NCI-H748 treated with DMSO at 0.1 percent for 48 hours (cell line): ENCODE measurements around the gene PPP3CA.
A peak's percentile ranks its signal among the peaks of the same experiment; 100 is the strongest.
"Not testable (repeated sequence)": the region's sequence is repeated elsewhere in the genome, so short reads cannot be mapped to it uniquely, and the experiment has no call there.

Experiments
- DNase-seq: peaks from one replicate; lab custom pipeline; 2025; lab: John Stamatoyannopoulos, UW

Gene PPP3CA

DNA sequence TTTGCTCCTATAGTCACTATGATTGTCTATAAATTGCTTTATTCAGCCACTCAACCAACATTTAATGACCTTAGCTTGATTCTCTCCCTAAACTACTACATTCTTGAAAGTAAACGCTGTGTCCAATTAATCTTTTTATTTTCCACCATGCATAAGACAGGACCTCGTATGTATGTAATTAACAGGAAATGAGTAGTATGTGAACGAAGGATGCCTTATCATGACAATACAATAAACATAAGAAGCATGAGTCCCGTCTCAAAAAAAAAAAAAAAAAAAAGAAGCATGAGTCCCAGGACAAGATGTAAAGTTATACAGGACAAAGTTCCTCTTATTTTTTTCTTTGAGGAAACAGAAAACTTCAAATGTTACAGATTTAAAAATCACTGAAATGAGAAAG is 92.5 kb downstream of the PPP3CA start:
- DNase-seq = no peak

DNA sequence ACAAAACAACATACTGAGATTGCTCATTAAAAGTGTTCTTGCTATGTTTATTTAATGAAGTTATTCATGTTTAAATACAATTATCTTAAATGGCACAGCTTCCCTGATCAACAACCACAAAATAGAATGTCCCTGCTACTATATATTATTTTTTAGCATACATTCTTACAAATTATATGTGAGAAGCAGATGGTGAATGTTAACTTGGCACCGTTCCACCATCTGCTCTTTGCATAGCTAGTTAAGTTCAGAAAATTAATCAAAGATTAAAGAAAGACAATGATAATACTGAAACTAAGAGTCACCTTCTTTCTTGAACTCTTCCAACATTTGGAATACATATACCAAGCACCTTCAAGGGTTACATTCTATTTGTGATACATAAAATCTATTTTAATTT is 94.2 kb downstream of the PPP3CA start:
- no peak for DNase-seq

DNA sequence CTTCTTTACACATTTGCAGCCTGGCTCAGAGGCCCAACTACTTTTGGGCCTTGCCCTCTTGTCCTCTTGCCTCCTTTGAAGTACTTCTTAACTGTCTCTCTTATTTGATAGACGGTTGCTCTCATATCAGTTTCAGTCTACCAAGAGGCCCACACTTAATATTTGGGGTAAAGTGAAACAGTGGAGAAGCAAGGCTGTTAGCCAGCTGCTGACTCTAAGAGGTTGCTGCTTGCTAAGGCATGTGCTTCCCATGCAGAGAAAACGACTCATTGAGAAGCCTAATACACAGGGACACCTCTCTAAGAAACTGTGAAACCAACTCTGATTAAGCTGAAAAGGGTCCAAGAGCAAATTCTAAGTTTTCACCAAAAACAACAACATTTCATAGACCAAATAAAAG is 94.6 kb downstream of the PPP3CA start:
- no peak for DNase-seq

DNA sequence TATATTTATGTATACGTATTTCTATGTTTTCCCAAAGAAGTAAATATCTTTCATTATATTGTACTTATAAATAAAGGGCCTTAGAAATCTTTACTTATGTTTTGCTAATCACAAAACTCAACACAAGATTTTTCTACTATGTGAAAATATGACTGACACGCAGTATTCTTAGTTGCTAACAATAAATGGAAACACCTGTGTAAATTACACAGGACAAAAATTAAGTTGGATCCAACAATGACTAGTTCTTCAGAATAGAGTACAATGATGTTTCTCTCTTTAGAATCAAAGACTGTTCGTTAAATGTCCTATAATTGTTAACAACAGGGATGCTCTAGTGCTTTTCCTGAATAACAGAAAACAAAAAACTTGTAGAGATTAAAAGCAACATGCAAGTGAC is 96.1 kb downstream of the PPP3CA start:
- peak; percentile 26 for DNase-seq

DNA sequence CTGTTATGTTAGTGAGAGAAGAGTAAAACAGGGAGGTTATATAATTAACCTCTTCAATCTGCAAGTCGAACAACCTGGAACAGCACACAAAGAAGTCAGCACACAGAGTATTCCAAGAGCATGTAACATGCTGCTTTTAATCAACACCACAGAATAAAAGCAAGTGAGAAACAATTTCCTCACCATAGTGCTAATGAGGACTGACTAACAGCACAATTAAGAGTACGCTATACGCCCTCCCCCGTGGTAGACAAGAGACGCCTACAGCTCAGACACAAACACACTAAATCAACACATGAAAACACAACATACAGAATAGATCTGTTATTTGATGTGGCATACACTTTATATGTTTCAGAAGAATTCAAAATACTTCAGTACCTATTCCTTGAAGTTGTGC is 103.0 kb downstream of the PPP3CA start:
- peak; percentile 43 for DNase-seq

DNA sequence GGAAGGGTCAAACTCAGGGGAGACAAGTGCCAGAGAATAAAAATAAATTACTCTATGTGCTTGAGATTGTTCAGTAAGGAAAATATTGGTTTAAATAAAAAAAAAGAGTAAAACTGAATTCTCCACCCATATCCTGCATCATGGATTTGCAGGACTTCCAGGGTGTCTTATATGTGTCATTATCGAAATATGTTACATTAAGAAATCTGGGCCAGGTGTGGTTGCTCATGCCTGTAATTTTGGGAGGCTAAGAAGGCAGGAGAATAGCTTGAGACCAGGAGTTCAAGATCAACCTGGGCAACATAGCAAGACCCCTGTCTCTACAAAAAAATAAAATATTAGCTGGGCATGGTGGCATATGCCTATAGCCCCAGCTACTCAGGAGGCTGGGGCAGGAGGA is 104.9 kb downstream of the PPP3CA start:
- no peak for DNase-seq

DNA sequence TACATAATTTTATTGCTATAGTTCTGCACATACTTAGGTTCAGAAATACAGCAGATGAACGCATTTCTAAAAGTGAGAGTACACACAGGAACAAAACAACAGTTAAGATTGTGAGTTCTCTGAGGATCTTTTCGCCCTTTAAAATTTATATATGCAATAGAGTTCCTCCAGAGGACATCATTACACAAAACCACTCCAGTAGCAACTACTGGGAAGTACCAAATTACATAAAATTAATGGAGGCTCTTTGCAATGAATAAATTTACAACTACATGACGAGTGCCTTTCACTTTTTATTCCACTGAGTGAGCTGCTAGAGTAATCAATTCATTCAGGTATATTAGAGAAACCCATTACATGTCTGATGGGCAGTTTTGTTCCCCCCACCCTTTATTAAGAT is 107.2 kb downstream of the PPP3CA start:
- no peak for DNase-seq

DNA sequence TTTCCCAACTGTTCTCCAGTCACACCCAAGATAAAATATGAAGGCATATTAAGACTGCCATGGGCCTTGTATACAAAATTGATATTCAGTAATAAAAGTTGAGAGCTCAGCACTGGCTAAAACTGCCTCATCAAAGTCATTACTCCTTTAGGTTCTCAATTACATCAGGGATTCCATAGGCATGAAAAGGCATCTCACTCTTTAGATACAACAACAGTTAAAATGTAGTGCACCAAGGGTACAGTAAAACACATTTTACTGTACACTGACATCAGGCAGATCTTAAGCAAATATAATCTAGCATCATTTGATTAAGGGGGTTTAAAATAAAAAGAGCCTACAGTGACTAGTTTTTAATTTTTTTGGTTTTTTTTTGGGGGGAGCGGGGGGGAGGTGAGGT is 107.7 kb downstream of the PPP3CA start:
- no peak for DNase-seq

DNA sequence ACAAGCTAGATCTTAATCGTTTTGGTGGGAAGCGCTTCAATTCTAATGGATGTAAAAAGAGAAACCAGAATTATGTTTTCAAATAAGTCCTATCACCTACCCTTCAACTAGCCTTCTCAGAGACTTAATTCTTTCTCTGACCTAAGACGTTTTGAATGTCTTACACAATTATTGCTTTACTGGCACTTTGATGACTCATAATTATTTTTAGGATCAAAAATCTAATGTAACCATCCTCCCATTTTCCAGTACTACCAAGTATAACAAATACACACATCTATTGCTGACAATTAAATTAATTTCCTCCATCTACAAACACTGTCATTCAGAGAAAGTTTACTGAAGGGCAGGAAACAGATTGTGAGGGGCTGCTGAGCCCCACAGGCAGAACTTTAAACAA is 108.6 kb downstream of the PPP3CA start:
- DNase-seq = peak; percentile 31

DNA sequence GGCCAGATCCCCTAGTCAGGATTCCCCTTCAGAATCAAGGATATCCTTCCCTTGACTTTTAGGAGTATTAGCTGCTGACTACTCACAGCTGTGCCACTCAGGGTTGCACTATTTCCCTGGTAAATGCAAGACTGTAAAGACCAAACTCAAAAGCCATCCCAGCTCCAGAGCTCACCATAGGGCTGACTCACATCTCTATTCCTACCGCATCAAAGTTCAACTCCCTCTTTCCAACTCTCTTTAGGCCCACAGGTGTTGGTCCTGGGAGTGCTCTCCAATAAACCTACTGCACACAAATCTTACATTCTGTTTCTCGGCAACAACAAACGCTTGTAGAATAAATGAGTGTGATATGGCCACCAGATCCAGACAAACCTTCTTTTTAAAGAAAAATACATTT is 109.6 kb downstream of the PPP3CA start:
- DNase-seq = no peak

DNA sequence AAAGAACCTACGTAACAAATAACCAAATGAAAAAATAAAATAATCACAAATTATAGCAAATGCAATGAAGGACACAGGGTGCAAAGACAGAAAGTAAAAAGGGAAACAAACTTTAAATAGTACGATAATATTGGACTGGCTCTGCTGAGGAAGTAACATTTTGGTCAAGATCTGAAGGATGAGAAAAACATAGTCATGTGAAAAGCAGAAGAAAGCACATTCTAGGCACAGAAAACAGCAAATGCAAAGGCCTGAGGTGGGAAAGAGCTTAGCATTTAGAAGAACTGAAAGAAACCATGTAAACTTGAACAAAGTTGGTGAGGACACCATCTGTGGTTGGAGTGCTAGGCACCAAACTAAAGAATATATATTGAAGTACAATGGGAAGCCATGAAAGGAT is 111.2 kb downstream of the PPP3CA start:
- no peak for DNase-seq

DNA sequence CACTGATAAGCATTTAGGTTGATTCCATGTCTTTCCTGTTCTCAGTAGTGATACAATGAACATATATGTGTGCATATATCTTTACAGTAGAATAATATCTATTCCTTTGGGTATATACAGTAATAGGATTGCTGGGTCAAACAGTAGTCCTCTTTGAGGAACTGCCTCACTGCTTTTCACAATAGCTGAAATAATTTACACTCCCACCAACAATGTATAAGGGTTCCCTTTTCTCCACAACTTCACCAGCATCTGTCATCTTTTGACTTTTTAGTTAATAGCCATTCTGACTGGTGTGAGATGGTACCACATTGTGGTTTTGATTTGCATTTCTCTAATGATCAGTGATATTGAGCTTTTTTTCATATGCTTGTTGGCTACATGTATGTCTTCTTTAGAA is 113.2 kb downstream of the PPP3CA start:
- not testable (repeated sequence) for DNase-seq

DNA sequence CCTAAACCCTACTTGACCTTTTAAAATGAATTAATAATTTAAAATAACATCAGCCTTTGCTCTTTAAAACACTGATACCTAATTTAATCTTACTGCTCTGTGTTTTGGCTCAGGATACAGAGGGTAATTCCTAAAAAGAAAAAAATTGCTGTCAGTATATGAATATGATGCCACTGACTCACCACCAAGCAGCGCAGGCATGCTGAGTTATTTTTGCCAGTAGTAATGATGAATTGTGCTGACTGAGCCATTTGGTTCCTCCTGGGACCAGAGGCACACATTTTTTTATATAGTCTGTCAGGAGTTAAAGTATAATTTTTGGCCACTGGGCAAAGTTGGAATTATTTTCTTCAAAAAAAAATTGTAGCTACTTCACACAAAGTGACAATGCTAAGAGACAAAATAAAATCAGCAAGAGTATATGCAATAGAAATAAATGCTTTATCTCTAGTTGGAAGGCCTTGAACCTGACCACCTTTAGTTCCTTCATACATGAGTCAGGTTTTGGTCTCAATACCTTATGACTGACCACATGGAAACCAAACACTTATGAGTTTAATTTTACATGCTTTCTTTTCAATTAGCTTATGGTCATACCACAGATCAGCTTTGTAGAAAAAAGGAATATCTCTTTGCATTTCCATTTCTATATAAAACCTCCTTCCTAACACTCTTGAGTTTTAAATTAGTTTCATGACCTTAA is 115.1 kb downstream of the PPP3CA start:
- DNase-seq = no peak

DNA sequence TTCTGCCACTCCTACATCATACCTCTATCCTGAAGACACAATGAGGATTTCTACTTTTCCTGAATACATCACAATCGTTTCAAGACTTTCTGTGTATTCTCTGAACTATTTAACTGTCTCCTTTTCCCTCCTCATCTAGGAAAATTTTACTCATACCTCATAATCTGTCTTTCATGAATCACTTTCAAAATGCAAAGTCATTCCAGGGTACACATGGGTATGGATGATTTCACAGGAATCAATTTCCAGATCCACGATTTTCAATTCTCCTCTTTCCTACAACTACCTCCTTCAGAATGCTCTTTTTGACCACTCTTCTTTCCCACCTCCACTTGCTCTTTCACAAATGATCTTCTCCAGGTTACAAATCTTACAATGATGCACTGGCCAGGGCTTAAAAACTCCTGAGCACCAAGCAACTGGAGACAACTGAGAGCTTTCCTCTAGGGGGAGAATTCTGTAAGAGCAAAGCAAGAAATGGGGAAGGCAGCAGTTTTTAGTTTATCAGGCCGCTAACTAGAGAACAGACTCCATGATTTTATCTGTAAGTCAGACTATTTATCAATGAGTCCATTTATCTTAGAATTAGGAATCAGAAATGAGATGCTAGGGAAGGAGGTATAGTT is 116.4 kb downstream of the PPP3CA start:
- DNase-seq = no peak

DNA sequence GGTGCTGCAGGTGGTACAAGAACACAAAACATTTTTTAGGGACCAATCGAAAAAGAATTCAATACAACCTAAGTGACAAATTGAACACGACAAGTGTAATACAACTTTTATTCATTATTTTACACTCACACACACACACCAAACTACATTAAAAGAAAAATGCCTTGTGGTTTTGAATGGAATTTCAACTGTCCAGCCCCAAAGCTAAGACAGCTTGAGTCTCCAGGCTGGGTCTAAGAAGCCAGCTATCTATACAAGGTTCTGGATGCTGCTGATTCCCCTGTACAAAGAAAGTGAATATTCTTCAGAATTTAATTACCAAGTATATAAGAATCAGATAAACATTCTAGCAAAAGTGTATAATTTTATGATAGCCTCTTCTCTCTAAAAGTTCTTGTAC is 118.2 kb downstream of the PPP3CA start:
- DNase-seq = no peak

DNA sequence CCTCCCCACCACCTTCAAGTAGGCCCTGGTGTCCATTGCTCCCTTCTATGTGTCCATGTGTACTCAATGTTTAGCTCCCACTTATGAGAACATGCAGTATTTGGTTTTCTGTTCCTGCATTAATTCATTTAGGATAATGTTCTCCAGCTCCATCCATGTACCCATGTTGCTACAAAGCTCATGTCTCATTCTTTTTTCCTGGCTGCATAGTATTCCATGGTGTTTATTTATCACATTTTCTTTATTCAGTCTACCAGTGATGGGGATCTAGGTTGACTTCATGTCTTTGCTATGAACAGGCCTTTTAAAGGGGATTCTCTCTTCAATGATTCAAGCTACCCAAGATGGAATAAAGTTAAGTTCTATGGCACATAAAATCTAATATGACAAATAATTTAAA is 119.6 kb downstream of the PPP3CA start:
- DNase-seq = no peak

DNA sequence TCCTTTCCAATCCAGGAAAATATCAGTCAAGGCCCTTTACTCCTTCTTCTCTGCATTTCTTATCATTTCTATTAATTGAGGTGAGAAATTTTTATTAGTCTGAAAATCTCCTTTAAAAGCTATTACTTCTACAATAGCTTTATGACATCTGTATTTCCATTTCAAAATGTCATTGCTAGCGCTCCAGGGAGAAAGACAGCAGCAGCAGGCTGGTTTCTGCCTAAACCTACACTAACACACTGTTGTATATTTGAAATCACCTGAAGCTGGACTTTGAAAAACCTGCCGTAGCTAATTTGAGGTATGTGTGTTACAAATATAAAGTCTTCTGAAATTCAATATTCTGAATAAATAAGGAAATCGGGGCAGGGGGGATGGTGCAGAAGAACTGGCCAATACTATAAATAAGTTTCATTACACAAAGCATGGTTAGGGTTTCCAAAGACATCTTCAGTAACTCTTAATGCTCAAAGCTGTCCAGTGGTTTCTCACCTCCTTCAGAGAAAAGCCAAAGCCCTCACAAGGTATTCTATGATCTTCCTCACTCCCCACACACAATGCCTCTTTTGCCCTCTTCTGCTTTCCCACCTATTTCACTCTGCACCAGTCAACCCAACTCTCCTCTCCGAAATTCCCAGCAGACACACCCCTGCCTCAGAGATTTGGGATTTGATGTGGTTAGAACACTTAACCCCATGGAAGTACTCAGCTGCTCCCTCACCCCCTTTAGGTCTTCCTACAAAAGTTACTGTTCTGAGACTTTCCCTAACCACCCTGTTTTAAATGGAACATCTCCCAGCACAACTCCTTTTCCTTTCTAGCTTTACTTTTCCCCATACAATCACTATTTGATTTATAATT is 122.7 kb downstream of the PPP3CA start:
- no peak for DNase-seq

DNA sequence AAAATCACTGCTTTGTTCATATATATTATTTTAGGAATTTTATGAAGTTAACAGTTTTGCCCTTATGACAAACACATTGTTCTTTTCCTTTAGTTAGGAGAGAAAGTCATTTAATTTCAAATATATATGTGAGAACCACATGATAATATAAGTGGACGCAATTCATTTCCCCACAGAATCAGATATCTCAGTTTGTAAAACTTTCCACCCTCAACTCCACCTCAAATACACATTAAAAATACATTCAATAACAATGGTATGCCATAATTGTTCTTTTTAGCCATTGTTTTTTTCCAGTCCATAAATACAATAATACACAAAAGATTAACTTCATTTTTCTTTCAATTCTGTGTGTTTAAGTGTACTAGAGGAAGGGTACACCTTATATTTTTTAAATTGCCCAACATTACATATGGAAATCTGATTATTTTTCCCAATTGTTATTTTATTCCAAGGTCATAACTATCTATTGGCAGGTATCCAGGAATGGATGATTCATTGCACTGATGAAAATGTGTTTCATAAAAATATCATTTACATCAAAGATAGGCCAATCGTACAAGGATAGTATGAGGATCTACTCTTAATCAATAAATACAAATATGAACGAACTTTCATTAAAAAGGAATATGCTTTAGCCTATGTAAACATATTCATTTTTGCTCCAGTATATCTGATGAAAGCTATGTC is 125.0 kb downstream of the PPP3CA start:
- no peak for DNase-seq

DNA sequence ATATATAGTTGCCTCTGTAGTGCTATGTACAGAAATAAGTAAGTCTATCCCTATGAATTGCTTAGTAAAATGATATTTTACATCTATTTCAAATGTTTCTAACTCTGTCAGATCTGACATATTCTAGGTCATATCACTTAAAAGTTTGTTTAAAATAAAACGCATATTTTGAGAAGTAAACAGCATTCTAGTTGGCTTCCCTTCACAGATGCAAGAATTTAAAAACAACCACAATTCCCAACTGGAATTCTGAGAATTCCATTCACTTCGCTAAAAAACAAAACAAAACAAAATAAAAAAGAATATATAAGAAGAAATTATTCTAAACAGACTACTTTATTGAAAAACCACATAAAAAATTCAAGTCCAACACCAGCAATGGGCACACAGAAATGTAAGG is 126.0 kb downstream of the PPP3CA start:
- no peak for DNase-seq

DNA sequence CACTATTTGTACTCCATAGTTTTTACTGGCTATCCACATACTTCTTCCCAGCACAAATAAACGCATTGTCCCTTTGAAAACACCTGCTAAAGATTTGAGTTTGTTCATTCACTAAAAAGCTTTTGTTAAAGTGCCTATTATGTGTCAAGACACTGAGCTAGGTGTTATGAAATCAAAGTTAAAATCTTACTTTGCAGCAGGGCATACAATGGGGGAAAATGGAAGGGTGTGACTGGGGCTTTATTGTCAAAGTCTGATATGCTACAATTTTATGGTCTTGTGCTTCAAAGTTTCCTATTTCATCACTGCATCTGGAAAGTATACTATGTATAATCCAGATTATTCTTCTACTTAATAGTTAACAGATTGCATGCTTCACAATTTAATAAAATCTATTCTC is 128.4 kb downstream of the PPP3CA start:
- no peak for DNase-seq

DNA sequence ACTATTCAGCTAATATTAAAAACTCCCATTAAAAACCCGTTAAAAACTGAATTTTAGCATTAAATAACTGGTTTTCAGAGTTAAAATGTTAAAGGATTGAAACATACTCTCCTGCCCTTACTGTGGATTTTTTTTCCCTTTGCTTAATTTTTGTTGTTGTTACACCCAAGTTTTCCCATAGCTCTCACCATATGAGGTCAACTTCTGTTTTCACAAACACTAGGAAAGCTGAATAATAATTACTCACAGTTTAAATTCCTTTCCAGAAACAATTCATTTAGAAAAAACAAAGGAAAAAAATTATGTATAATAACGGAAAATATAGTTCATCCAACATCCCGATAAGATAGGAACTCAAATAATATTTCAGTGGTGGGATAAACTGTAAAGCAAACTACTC is 129.0 kb downstream of the PPP3CA start:
- no peak for DNase-seq

DNA sequence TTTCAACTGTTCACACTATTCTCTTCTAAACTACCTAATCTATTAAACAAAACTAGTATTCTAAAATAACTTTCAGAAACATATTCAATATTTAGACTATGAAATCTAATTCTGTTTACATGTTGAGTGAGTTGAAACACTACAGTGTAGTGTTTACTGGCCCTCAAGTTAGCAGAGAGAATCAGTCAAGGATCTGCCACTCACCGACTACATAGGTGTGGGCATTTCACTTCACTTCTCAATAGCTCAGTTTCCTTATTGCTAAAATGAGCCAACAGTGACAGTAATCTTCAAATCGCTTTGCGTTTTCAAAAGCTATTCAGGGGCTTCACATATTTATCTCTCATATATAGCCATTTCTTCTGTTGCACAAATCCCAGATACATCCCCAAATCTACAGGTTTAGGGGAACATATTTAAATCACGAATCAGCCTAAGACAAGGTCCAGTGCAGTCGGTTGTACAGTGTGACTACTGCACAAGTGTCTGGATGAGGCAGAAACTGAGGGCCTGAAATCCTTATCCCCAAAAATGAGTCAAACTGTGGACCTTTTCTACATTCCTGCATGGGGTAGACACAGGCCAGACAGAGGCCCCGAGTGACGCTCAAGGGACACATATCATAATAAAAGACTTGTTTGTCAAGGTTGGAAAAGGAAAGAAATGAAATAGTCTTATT is 129.8 kb downstream of the PPP3CA start:
- DNase-seq = no peak
